NCI-H2196 (cell line): ENCODE measurements around the gene RIPK4.

ENCODE experiments used
- DNase-seq: peaks from one replicate; lab custom pipeline; 2025; ENCODE audit not compliant: unreplicated experiment; lab: John Stamatoyannopoulos, UW

Gene RIPK4

DNA sequence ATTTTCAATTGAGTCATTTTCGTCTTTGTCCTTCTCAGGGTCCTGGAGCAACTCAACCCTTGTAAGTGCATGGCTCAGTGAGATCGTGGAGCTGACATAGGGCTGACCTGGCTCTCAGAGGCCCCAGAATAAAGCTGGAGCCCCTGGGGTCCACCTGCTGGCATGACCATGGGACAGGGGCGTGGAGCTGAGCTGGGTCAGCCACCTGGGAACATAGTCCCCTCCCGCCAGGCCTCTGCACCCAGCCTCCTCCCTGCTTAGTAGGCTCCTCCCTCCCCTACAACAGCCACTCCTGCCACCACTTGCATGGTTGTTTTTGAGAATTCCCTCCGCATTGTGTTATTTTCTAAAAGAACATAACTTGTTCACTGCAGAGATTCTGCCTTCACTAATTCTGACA, 3.1 kb upstream of the RIPK4 start:
- DNase-seq: no peak

GRCh38 chr21:41769521-41769920, 2.7 kb upstream of the RIPK4 start:
- no peak for DNase-seq

GRCh38 chr21:41769111-41769510, 2.3 kb upstream of the RIPK4 start:
- DNase-seq: no peak

GRCh38 chr21:41768437-41769042, 1.7 kb upstream of the RIPK4 start:
- DNase-seq: peak; percentile 78

DNA sequence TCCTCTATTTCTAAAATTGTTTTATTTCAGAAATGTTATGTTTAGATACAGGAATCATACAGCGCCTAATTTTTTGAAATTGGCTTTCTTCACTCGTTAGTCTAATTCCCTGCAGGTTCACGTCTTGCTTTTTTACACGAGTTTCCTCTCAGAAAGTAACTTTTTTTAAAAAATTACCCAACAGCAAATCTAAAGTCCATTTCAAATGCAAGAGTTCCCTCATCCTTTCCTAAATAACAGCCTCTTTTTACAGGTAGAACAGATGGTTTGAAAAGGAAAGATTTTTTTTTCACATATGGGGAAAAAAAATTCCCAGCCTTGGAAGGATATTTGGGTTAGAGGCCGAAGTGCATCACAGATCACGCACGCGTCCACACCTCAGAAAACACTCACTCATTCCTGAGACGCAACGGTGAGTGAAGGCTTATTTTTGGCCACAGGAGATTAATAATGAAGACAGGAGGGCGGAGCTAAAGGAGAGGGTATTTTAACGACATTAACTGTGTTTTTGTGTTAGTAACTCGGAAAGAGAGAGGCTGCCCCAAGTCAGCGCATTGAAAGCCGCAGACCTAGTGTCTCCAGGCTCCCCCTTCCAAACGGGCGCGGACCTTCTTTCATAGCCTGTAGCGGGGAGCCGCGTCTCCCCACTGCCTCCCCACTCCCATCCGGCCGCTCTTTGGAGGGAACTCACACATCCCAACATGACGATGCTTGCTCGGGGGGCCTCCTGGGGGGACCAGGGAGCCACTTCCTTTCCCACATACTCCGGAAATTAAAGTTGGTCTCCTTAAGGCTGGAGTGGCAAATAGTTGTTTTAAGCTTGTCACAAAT, 969 bp upstream of the RIPK4 start:
- DNase-seq: no peak

DNA sequence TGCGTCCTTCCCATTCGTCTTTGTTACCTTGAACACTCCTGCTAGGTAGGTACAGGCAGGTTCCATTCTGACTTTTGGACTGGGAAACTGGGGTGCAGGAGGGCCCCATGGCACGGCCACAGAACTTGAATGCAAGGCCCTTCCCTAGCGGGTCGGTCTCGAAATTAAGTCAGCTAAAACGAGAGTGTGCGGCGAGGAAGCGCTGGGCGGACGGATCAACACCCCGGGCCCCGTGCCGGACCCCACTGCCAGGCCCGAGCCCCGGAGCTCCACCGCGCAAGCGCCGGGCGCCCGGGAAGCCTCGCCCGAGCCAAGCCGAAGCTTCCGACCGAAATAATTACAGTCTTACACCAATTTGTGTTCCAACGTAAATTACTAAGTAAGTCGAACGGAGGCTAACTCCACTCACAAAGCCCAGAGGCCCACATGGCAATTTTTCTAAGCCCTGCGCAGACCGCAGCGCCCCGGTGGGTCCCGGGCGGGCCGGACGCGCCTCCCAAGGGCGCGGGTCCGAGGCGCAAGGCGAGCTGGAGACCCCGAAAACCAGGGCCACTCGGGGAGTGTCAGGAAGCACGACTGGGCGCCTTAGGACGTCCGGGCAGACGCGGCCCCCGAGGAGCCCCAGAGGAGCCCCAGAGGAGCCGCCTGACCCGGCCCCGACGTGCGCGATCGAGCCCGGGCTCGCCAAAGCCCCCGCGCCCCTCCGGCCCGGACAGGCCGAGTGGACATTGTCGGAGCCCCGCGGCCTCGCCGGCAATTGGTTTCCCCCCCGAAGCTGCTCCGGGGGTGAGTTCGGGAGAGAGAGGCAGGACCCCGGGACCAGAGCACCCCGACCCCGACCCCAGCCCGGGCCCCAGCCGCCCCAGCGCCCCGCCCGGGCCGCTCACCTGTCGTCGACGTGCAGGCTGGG, 624 bp downstream of the RIPK4 start:
- DNase-seq: no peak

DNA sequence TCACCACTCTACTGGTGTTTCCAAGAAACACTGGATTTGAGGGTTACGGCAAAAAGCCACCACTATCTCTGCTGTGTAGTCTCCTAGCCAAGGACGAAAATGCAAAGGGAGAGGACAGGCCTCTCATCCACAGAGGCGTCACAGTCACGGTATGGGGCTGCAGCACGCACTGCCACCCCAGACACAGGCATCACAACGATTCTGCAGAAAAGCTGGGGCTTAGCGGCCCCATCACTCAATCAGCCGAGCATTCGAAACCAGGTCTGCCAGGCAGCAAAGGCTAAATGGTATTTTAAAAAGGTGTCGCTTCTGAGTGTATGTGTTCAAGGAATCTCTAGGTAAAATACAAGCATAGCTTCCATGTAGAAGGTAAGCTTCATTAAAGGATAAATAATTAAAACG, 1.4 kb downstream of the RIPK4 start:
- DNase-seq: no peak

DNA sequence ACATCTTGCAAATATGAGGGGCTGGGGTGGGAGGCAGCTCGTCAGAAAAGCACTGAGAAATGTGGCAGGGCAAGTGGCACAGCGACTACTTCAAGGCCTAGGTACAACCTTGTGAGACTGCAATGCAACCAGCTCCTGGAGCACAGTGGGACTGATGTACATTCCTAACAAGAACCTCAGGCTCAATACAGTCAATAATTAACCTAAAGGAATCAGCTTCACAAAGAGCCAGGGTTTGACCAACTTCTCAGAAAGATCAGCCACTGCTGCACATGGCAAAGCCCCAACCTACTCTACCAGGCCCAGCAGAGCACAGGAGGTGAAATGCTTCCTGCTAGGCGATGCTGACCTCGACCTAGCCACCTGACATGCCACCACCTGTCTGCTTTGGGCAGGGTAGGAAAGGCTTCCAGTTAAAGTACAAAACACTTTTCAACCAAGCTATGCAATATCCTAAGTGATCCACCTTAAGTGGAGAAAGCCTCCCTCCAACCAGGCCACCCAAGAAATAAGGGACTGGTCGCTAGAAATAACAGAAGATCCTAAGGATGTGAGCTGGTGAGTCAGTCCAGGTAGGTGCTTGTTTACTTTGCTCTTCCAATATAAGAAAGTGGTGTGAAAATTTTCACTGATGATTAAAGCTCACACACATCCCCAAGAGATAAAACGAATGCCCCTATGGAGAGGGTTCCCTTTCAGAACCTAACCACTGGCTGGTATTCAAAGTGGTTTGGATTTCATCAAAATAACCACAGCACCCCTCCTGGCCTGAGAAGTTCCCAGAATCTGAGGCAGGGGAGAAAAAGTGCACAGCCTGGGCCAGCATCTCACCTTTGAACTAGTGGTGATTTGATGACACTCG, 2.1 kb downstream of the RIPK4 start:
- DNase-seq: no peak

DNA sequence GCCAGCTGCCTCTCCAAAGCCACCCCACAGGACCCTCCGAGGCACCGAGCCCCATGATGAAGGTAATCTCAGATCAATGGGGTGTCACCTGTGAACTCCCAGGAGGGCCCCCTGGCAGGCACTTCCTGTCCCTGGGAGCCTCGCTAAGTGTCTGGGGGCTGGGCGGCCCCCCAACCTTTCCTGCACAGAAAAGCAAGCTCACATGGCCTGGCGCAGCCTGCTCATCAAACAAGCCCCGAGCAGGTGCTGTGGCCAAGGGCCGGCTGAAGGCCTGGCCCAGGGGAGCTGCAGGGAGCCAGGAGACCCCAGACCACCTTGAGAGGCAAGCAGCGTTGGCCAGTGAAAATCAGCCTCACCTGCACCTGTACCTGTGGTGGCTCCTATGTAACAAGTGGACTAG, 2.9 kb downstream of the RIPK4 start:
- DNase-seq: no peak

- no peak for DNase-seq
These were observed 3.4 kb downstream of the RIPK4 start for GRCh38 chr21:41763398-41763931.

DNA sequence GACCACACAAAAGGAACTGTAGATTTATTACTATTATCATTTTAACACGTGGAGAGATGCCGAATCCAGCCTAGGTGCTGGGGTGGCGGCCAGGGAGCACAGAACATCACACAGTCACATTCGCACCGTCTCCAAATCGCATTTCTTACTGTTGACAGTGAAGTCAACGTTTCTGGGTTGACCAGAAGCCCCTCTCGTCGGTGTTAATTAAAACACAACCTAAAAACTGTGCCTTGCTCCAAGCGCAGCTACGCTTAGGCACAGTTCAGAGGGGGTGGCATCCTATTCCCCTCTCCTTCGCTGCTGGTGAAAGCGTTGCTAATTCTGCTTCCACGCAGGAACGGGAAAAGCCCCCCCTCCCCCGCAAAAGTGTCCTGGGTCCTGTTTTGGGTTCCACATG, 4.1 kb downstream of the RIPK4 start:
- DNase-seq: no peak

DNA sequence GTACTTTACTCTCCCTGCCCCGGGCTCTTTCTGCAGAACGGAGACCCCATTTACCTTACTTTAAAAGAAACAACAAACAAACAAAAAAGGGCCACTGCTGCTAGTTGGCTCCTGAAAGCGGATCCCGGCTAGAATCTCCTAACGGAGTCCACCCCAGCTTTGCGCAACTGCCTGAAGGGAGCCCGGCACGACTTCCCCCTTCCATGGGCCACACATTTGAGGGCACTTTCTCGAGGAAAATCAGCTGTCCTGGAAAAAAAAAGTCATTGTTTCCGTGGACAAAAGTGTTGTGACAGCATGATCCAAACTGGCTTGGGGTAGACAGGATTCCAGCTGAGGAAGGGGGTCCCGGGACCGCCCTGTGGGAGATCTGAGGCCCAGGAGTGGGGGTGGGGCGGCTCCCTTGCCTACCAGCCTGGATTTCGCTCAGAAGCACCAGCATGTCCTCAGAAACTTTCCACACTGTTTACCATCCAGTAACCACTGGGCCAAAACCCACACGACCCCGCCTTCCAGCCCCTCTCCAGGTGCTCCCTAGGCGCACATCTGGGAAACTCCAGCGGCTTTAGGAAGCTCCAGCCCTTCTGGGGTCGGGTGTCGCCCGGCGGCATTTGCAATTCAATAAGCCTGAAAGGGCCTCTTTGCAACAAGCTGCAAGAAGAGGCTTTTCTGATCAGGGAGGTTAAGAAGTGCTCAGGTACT, 4.8 kb downstream of the RIPK4 start:
- DNase-seq: no peak

DNA sequence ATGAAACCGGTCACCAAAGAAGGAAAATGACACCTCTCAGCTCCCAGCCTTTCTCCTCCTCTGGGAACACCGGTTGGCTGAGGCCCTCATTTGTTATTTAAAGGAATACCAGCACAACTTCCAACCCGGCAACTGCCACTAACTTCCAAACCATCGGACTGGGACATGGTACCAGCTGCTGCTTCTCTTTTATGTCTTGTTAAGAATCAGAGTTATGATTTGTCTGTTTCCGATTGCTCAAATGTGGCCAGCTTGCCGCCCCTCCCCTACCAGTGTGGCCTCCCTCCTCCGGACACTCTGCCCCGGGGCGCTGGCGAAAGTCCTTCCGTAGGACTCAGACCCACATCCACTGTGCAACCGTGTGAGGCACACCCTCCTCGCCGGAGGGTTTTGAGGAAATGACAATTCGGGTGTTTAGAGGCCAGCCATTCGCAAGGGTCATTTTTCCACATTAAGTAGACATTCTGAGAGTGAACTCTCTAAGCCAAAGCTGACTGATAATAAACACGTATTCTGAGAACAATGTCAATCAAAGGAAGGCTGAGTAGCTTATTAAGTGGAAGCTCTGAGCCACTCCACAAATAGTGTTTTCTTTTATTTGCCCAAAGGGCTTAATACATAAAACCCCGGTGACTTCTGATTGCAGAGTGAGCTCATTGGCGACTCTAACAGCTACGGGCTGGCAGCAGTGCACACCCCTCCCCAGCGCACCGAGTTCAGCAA, 5.5 kb downstream of the RIPK4 start:
- no peak for DNase-seq

DNA sequence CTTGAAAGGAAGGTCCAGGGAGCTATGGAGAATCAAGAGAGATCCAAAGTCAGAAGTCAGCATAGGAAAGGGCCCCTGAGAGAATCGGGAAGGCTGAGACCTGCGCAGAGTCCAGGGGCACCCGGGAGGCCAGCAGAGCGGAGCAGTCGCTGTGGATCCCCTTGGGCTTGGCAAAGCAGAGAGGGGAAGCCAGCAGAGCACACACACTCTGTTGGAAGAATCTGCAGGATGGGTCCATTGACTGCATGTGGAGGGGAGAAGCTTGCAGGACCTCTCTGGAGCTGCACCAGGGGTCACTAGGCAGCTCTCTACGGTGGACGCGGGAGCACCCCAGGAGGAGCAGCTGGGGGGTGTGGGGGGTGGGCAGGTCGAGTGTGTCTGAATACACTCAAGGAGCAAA, 6.4 kb downstream of the RIPK4 start:
- DNase-seq: no peak

- no peak for DNase-seq
These were observed 6.9 kb downstream of the RIPK4 start for GRCh38 chr21:41759926-41760325.

GRCh38 chr21:41759214-41759840, 7.5 kb downstream of the RIPK4 start:
- DNase-seq: no peak

- DNase-seq: no peak
These were observed 8.3 kb downstream of the RIPK4 start for GRCh38 chr21:41758550-41758949.

GRCh38 chr21:41755934-41756773, 10.7 kb downstream of the RIPK4 start:
- DNase-seq: no peak
